ENCODE data around the gene RSPO4. TPM values are rescaled to one million over a fixed set of nuclear protein-coding genes. Genes with fewer than 3 reads are reported as not detected.

RSPO4 gene
- total and polyA plus RNA-seq, 2 of the 8 experiments (the other 6 are each of a cell fraction or from before 2014, with no cell fraction given): 3.4 to 6.4 TPM

- Histone ChIP-seq H4K20me1 (replicated peaks in 1 of 2; ENCODE audit: control insufficient read depth in 1 of 2, insufficient read depth in 2 of 2, low read length in 2 of 2) (no peaks in the 10 kb centered on the region), H2BK120ac (replicated peaks; ENCODE audit: low read depth, low read length) (no peak overlapping the region), H4K91ac (replicated peaks; ENCODE audit: insufficient read length, low read length) (no peak overlapping the region), H2BK20ac (ENCODE audit: low read length) (no peak overlapping the region), H2AK5ac (ENCODE audit: low read depth, low read length) (no peak overlapping the region), H2BK12ac (ENCODE audit: low read depth, low read length) (no peak overlapping the region), H3K9me3 (ENCODE audit: insufficient read depth in 2 of 2, low read depth in 1 of 2, low read length in 1 of 2) (no peaks in the 10 kb centered on the region), H3K79me1 (ENCODE audit: low read depth, low read length) (no peaks in the 10 kb centered on the region), H2AFZ (ENCODE audit: low read length) (no peak overlapping the region), H3K9ac (replicated peaks in 1 of 4; ENCODE audit: extremely low read depth in 1 of 4, low read depth in 3 of 4, low read length in 3 of 4) (no peak overlapping the region), H2BK5ac (ENCODE audit: low read depth, low read length) (no peak overlapping the region), H3K36me3 (ENCODE audit: control insufficient read depth in 2 of 4, insufficient read depth in 4 of 4, low read length in 3 of 4) (no peaks in the 10 kb centered on the region), H3K56ac (replicated peaks; ENCODE audit: insufficient read length, low read depth, low read length) (no peak overlapping the region), H4K5ac (ENCODE audit: insufficient read length, low read depth, low read length) (no peak overlapping the region), H3K27me3 (replicated peaks in 1 of 4; ENCODE audit: control insufficient read depth in 3 of 4, extremely low read depth in 1 of 4, insufficient read depth in 3 of 4, low read length in 3 of 4) (no peaks in the 10 kb centered on the region), H3K79me2 (ENCODE audit: control insufficient read depth in 1 of 2, insufficient read depth in 2 of 2, low read length in 2 of 2) (no peaks in the 10 kb centered on the region), H2BK15ac (ENCODE audit: low read length) (no peak overlapping the region), H3K23ac (ENCODE audit: insufficient read length) (no peak overlapping the region), H4K8ac (ENCODE audit: extremely low read depth, insufficient read depth, low read length) (no peak overlapping the region), H3K4me3 (ENCODE audit: extremely low read depth in 1 of 4, insufficient read depth in 2 of 4, low read depth in 3 of 4, low read length in 4 of 4) (no peak overlapping the region), H3K4me1 (replicated peaks in 1 of 4; ENCODE audit: control insufficient read depth in 3 of 4, insufficient read depth in 4 of 4, low read length in 3 of 4) (no peaks in the 10 kb centered on the region), H3K23me2 (ENCODE audit: low read depth, low read length) (no peaks in the 10 kb centered on the region), H3K4me2 (ENCODE audit: insufficient read depth in 1 of 2, low read depth in 2 of 2, low read length in 2 of 2) (no peak overlapping the region), H3K27ac (ENCODE audit: low read depth, low read length) (no peak overlapping the region), H3K14ac (ENCODE audit: insufficient read length) (no peak overlapping the region), H3K18ac (ENCODE audit: extremely low read depth, low read length) (no peak overlapping the region), H3K4ac (replicated peaks; ENCODE audit: insufficient read length, low read depth, low read length) (no peak overlapping the region)
- TF ChIP-seq EGR1 (IDR thresholded peaks at IDR 0.05; ENCODE audit: borderline replicate concordance, low read depth, low read length) (no peak), YY1 (IDR thresholded peaks at IDR 0.05; ENCODE audit: low read depth, low read length) (0 out of 2 replicates have a peak, but pooled peaks have one; percentile 37), CTBP2 (IDR thresholded peaks at IDR 0.05; ENCODE audit: borderline replicate concordance, insufficient read depth, insufficient read length, low read length) (no peak), CTCF (IDR thresholded peaks at IDR 0.05; ENCODE audit: control extremely low read depth in 1 of 3, insufficient read depth in 1 of 3, low read depth in 1 of 3, low read length in 3 of 3) (peak; percentile 60 to 76 (median 67)), RAD21 (IDR thresholded peaks at IDR 0.05 in 1 of 2, conservative IDR thresholded peaks at IDR 0.05 in 1 of 2; ENCODE audit: low read depth in 2 of 2, low read length in 2 of 2) (peak; percentile 72 to 74), CEBPB (IDR thresholded peaks at IDR 0.05; ENCODE audit: low read depth, low read length) (peak; percentile 74)
- FAIRE-seq: peak; percentile 65
- WGBS, 2 experiments (ENCODE audit: extremely low coverage in 1 of 2, insufficient coverage in 1 of 2, insufficient read length in 1 of 2, insufficient replicate concordance in 2 of 2, low coverage in 1 of 2, low lambda C conversion rate in 2 of 2, missing lambda C conversion rate in 1 of 2): 64% methylated on average over 6 of the region's 6 CpGs; no CpG with 5 or more reads in 1 of the 2 experiments
- POLR2A ChIA-PET (ENCODE audit: partially characterized antibody): no interaction called here
- CTCF ChIA-PET (ENCODE audit: partially characterized antibody): interaction anchor here (0.7 to 13.1 kb wide), 21 partner anchors 9 to 614 kb away, joined by 3 to 155 read pairs (median 4); no protein-coding TSS in a partner anchor
- DNase-seq (ENCODE audit: low read depth in 1 of 2, low spot score in 2 of 2): no peak
Observed at GRCh38 chr20:973785-974194, 28.3 kb downstream of the RSPO4 start.

Data from H1 (cell line).